ENCODE results near the gene NEBL. TPM values are rescaled to one million over a fixed set of nuclear protein-coding genes. Genes with fewer than 3 reads are reported as not detected.

Gene NEBL
- total RNA-seq, 4 donors from 2014 or later, result 33.9 to 66.0 (median 53.4) TPM

DNA sequence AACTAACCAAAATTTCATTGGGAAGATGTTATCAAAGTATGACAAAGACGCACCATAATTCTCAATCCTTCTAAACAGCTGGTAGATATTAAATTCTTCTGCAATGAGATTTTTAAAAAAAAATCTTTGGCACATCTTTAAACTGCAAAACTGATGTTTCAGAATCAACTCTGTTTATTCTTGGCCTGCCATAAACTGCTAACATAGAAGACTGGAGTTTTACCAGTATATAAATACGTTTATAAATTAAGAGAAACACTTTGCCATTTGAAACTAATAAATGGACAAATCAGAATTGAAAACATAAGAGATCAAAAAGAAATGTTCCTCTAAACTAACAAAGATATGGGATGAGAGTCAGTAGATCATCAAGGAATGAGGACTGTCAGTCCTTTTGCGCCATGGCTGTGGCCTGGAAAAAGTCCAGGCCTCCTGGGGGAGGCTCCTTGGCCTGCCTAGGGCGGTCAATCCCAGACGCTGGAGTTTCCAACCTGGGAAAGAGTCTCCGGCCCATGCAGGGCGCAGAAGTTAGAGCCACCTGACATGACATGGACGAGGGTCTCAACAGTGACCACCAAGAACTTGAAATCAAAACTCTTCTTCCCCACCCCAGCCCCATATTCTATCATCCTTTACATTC, 34.2 kb upstream of the NEBL start:
- 74 to 79% methylated on average over 8 of the region's 8 CpGs for WGBS, 2 donors
- H3K36me3 ChIP-seq, result no peaks in the 10 kb centered on the region
- no peaks in the 10 kb centered on the region for H3K4me1 ChIP-seq
- no peak overlapping the region for H3K27ac ChIP-seq
- intact Hi-C loops (cut with DNase I), result no loop called here
- no peak overlapping the region for H3K4me3 ChIP-seq
- no peak for DNase-seq
- TF ChIP-seq POLR2A (IDR thresholded peaks at IDR 0.05), result no peak
- TF ChIP-seq, protein P1, sequence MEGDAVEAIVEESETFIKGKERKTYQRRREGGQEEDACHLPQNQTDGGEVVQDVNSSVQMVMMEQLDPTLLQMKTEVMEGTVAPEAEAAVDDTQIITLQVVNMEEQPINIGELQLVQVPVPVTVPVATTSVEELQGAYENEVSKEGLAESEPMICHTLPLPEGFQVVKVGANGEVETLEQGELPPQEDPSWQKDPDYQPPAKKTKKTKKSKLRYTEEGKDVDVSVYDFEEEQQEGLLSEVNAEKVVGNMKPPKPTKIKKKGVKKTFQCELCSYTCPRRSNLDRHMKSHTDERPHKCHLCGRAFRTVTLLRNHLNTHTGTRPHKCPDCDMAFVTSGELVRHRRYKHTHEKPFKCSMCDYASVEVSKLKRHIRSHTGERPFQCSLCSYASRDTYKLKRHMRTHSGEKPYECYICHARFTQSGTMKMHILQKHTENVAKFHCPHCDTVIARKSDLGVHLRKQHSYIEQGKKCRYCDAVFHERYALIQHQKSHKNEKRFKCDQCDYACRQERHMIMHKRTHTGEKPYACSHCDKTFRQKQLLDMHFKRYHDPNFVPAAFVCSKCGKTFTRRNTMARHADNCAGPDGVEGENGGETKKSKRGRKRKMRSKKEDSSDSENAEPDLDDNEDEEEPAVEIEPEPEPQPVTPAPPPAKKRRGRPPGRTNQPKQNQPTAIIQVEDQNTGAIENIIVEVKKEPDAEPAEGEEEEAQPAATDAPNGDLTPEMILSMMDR (IDR thresholded peaks at IDR 0.05), result no peak
- H3K9me3 ChIP-seq, result no peaks in the 10 kb centered on the region
- no peaks in the 10 kb centered on the region for H3K27me3 ChIP-seq

DNA sequence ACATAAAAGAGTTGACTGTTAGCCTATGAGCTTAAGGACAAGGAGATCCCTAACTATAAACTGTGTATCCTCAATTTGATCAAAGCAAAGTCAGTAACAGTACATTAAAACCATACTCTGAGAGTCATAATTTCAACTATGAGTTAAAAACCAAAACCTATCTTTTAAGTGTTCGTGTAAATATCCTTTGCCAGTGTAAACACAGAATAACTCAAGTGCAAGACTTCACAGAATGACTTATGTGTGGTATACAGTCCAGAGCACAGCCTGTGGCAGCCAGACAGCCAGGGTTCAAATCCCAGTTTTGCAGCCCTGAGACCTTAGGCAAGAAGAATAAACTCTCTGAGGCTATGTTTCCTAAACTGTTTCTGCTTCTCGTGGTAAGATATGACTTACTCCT, 30.3 kb upstream of the NEBL start:
- Histone ChIP-seq H3K27me3 (no peaks in the 10 kb centered on the region), H3K36me3 (no peaks in the 10 kb centered on the region), H3K27ac (no peak overlapping the region), H3K4me1 (no peaks in the 10 kb centered on the region), H3K4me3 (no peak overlapping the region), H3K9me3 (no peaks in the 10 kb centered on the region)
- WGBS, 2 donors, result 47 to 64% methylated on average over 2 of the region's 2 CpGs
- DNase-seq, result no peak
- intact Hi-C loops (cut with DNase I), result no loop called here
- TF ChIP-seq, protein P1 (IDR thresholded peaks at IDR 0.05), result no peak
- TF ChIP-seq POLR2A (IDR thresholded peaks at IDR 0.05), result no peak

DNA sequence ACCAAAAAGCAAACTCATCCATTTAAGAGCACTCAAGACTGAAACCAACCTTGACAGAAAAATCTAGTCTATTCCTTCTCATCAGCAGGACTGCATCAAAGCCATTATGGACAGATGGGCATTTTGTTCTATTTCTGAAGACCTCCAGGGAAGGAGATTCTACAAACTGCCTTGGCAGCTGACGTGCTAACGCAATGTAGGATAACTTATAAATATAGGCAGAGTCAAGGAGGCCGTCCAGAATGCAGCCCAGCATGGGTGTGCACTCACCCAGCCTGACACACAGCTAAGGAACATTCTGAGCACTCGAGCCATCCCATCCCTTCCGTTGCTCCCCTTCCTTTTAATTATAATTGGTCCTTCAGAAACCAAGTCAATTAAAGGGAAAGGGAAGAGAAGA, 25.3 kb upstream of the NEBL start:
- no peaks in the 10 kb centered on the region for H3K4me1 ChIP-seq
- no peak overlapping the region for H3K27ac ChIP-seq
- H3K9me3 ChIP-seq, result no peaks in the 10 kb centered on the region
- intact Hi-C loops (cut with DNase I), result no loop called here
- no peak for DNase-seq
- H3K4me3 ChIP-seq, result no peak overlapping the region
- H3K27me3 ChIP-seq, result no peaks in the 10 kb centered on the region
- TF ChIP-seq, protein P1 (IDR thresholded peaks at IDR 0.05), result no peak
- TF ChIP-seq POLR2A (IDR thresholded peaks at IDR 0.05), result no peak
- WGBS, 2 donors, result 67 to 72% methylated on average over 5 of the region's 5 CpGs
- H3K36me3 ChIP-seq, result no peaks in the 10 kb centered on the region

DNA sequence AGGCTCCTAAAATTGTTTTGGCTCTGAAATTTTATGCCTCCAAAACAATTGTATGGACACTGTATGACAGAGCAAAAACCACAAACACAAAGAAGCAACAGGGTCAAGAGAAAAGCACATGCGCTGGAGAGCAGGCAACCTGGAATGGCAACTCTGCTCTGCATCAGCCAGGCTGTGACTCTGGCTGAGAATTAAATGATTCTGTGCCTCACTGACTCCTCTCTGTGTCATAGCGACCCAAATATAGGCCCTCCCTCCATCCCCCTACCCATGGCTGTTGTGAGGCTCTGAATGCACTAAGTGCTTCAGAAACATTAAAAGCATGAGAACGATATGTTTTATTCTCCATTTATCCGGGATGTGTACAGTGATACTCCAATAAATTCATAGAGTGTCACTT, 24.9 kb upstream of the NEBL start:
- intact Hi-C loops (cut with DNase I), result no loop called here
- Histone ChIP-seq H3K36me3 (no peaks in the 10 kb centered on the region), H3K27ac (no peak overlapping the region), H3K4me3 (no peak overlapping the region), H3K9me3 (no peaks in the 10 kb centered on the region), H3K27me3 (no peaks in the 10 kb centered on the region), H3K4me1 (no peaks in the 10 kb centered on the region)
- WGBS, 2 donors, result 82 to 85% methylated on average over 4 of the region's 4 CpGs
- no peak for DNase-seq
- TF ChIP-seq, protein P1 (IDR thresholded peaks at IDR 0.05), result no peak
- TF ChIP-seq POLR2A (IDR thresholded peaks at IDR 0.05), result no peak

DNA sequence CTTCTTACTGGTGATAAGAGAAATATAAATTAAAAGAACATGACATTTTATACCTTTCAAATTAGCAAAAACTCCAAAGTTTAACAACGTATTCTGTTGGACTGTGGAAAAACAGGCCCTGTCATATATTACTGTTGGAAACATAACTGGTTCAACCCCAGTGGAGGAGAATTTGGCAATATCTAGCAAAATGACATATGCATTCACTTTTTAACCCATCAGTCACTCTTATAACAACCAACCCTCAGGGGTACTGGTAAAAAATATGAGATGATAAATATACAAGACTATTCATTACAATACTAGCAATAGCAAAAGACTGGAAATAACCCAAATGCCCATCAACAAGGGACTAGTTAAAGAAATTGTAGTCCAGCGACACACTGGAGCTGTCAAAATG, 22.9 kb upstream of the NEBL start:
- intact Hi-C loops (cut with DNase I), result no loop called here
- Histone ChIP-seq H3K27ac (no peak overlapping the region), H3K4me1 (no peaks in the 10 kb centered on the region), H3K4me3 (no peak overlapping the region), H3K27me3 (no peaks in the 10 kb centered on the region), H3K9me3 (no peaks in the 10 kb centered on the region), H3K36me3 (no peaks in the 10 kb centered on the region)
- DNase-seq, result no peak
- WGBS, 2 donors, result 85 to 87% methylated on average over 2 of the region's 2 CpGs
- TF ChIP-seq, protein P1 (IDR thresholded peaks at IDR 0.05), result no peak
- no peak for TF ChIP-seq POLR2A (IDR thresholded peaks at IDR 0.05)
